Ectodermal cell (in vitro differentiated cells): ENCODE measurements around the gene GRK5.
"Not testable (repeated sequence)": the region's sequence is repeated elsewhere in the genome, so short reads cannot be mapped to it uniquely, and the experiment has no call there.

ENCODE experiments used
- H3K27ac ChIP-seq: 2 replicates; pipeline ENCODE4 v1.7.0; 2013; ENCODE audit warnings: mild to moderate bottlenecking, low read depth, low read length; ENCODE audit not compliant: insufficient read depth, poor library complexity, severe bottlenecking
- H3K27me3 ChIP-seq: 2 replicates; pipeline ENCODE4 v1.7.0; 2013; ENCODE audit warnings: mild to moderate bottlenecking, low read length; ENCODE audit not compliant: insufficient read depth, control insufficient read depth, poor library complexity, severe bottlenecking
- H3K36me3 ChIP-seq: one replicate; pipeline ENCODE4 v1.7.0; 2013; ENCODE audit warnings: low read length; ENCODE audit not compliant: control insufficient read depth, insufficient read depth
- H3K4me1 ChIP-seq: one replicate; pipeline ENCODE4 v1.7.0; 2013; ENCODE audit warnings: low read length; ENCODE audit not compliant: control insufficient read depth, insufficient read depth
- H3K4me3 ChIP-seq: 2 replicates; pipeline ENCODE4 v1.7.0; 2013; ENCODE audit warnings: low read depth, low read length, control low read depth; ENCODE audit not compliant: insufficient read depth
- H3K9me3 ChIP-seq: 2 replicates; pipeline ENCODE4 v1.7.0; 2013; ENCODE audit warnings: mild to moderate bottlenecking, low read length, moderate library complexity; ENCODE audit not compliant: control insufficient read depth
- WGBS, 2 experiments: methylation state at CpG; one replicate each; pipeline ENCODE4 v1.1.7; 2013; ENCODE audit warnings: missing lambda C conversion rate in 2 of 2; 5-methylcytosine and 5-hydroxymethylcytosine counted together

Gene GRK5

GRCh38 chr10:119270762-119271366, 63.5 kb downstream of the GRK5 start:
- WGBS, 2 experiments, result 81 to 82% methylated on average over 17 to 18 of the region's 18 CpGs
- Histone ChIP-seq H3K4me1 (peaks cover 7% of the 10 kb centered on the region), H3K36me3 (no peaks in the 10 kb centered on the region), H3K27me3 (no peaks in the 10 kb centered on the region), H3K4me3 (no peak overlapping the region), H3K27ac (no peak overlapping the region), H3K9me3 (no peaks in the 10 kb centered on the region)

GRCh38 chr10:119272338-119272734, 65.0 kb downstream of the GRK5 start:
- WGBS, 2 experiments, result 91 to 92% methylated on average over 7 of the region's 7 CpGs

GRCh38 chr10:119272736-119273135, 65.4 kb downstream of the GRK5 start:
- Histone ChIP-seq H3K27ac (no peak overlapping the region), H3K36me3 (no peaks in the 10 kb centered on the region), H3K27me3 (no peaks in the 10 kb centered on the region), H3K4me1 (peaks cover 3% of the 10 kb centered on the region), H3K4me3 (no peak overlapping the region), H3K9me3 (no peaks in the 10 kb centered on the region)
- WGBS, 2 experiments, result 96 to 97% methylated on average over 9 of the region's 9 CpGs

More at GRCh38 chr10:119272338-119272734, 65.0 kb downstream of the GRK5 start:
- H3K27ac ChIP-seq, H3K9me3 ChIP-seq, H3K27me3 ChIP-seq, H3K4me3 ChIP-seq, H3K4me1 ChIP-seq, H3K36me3 ChIP-seq: not testable (repeated sequence)

GRCh38 chr10:119273413-119273812, 66.0 kb downstream of the GRK5 start:
- Histone ChIP-seq H3K27me3 (no peaks in the 10 kb centered on the region), H3K9me3 (no peaks in the 10 kb centered on the region), H3K36me3 (no peaks in the 10 kb centered on the region), H3K4me1 (no peaks in the 10 kb centered on the region), H3K4me3 (no peak overlapping the region), H3K27ac (no peak overlapping the region)
- WGBS, 2 experiments, result 92 to 99% methylated on average over 6 to 8 of the region's 8 CpGs

GRCh38 chr10:119274519-119275045, 67.2 kb downstream of the GRK5 start:
- no peaks in the 10 kb centered on the region for H3K4me1 ChIP-seq
- H3K9me3 ChIP-seq, result no peaks in the 10 kb centered on the region
- H3K27ac ChIP-seq, result no peak overlapping the region
- H3K36me3 ChIP-seq, result no peaks in the 10 kb centered on the region
- H3K27me3 ChIP-seq, result no peaks in the 10 kb centered on the region
- WGBS, 2 experiments, result 77 to 80% methylated on average over 4 of the region's 4 CpGs
- no peak overlapping the region for H3K4me3 ChIP-seq

GRCh38 chr10:119275085-119275484, 67.7 kb downstream of the GRK5 start:
- Histone ChIP-seq H3K4me1 (no peaks in the 10 kb centered on the region), H3K9me3 (no peaks in the 10 kb centered on the region), H3K36me3 (no peaks in the 10 kb centered on the region), H3K4me3 (no peak overlapping the region), H3K27me3 (no peaks in the 10 kb centered on the region), H3K27ac (no peak overlapping the region)
- 90 to 91% methylated on average over 5 of the region's 5 CpGs for WGBS, 2 experiments

GRCh38 chr10:119276194-119276593, 68.8 kb downstream of the GRK5 start:
- not testable (repeated sequence) for H3K4me1 ChIP-seq, H3K9me3 ChIP-seq, H3K27ac ChIP-seq, H3K27me3 ChIP-seq, H3K36me3 ChIP-seq, H3K4me3 ChIP-seq
- 80 to 91% methylated on average over 1 of the region's 4 CpGs for WGBS, 2 experiments

- no peaks in the 10 kb centered on the region for H3K36me3 ChIP-seq
- WGBS, 2 experiments, result 93 to 94% methylated on average over 14 of the region's 14 CpGs
Observed at GRCh38 chr10:119278126-119278709, 70.8 kb downstream of the GRK5 start.

GRCh38 chr10:119279441-119279840, 72.1 kb downstream of the GRK5 start:
- H3K36me3 ChIP-seq, result no peaks in the 10 kb centered on the region
- 93 to 94% methylated on average over 10 of the region's 10 CpGs for WGBS, 2 experiments
- H3K9me3 ChIP-seq, result no peaks in the 10 kb centered on the region
- peaks cover 11% of the 10 kb centered on the region for H3K4me1 ChIP-seq
- H3K4me3 ChIP-seq, result no peak overlapping the region
- H3K27me3 ChIP-seq, result no peaks in the 10 kb centered on the region
- no peak overlapping the region for H3K27ac ChIP-seq

More at GRCh38 chr10:119278126-119278709, 70.8 kb downstream of the GRK5 start:
- Histone ChIP-seq H3K4me1 (peaks cover 11% of the 10 kb centered on the region), H3K27ac (no peak overlapping the region), H3K4me3 (no peak overlapping the region), H3K27me3 (no peaks in the 10 kb centered on the region), H3K9me3 (no peaks in the 10 kb centered on the region)

GRCh38 chr10:119281581-119282071, 74.3 kb downstream of the GRK5 start:
- Histone ChIP-seq H3K4me1 (peaks cover 14% of the 10 kb centered on the region), H3K36me3 (no peaks in the 10 kb centered on the region), H3K4me3 (no peak overlapping the region), H3K27ac (no peak overlapping the region), H3K27me3 (no peaks in the 10 kb centered on the region), H3K9me3 (no peaks in the 10 kb centered on the region)
- 81 to 85% methylated on average over 13 of the region's 13 CpGs for WGBS, 2 experiments
